Activated naive CD8-positive, alpha-beta T cell treated with anti-CD3 and anti-CD28 coated beads, Interleukin-2, amount 50 U/mL, for 16 hours (primary cell): ENCODE measurements around the gene CYP21A2.

Source experiments
- DNase-seq: peaks from one replicate; pipeline ENCODE4 v3.0.0-alpha.2; 2020; ENCODE audit warnings: low read depth, low spot score

The CYP21A2 gene

DNA sequence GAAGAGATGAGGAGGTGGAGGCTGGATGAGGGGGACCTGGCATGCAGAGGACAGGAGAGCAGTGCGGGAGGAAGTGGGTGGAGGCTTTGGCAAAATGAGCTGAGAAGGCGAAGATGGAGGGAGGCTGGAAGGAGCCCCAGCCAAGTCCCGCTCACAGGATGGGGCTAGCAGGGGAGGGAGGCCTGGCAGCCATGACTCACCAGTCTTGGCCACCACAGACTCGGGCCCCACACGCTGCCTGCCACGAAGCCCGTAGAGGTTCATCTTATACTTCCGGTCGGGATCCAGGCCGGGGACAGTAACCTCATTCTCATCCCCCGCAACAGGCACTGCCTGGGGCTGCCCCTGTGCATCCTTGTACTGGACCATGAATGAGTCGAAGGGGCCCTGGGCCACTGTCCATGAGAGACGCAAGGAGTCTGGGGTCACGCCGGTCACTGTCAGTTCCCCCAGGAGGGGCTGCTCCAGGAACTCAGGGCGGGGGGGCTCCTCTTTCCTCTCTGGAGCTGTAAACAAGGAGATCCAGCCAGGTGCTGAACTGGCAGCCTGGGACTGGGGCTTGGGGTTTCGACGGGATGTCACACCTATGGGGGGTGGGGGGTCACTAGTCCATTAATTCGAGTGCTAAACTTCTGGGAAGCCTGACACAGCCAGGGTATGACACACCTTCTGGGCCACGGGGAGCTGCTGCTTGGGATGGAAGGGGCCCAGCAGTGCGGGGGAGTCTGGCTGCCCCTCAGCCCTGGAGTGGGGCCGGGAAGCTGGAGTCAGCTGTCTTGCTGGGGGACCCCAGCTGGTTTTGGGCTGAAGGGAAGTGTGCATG lies 43.2 kb downstream of the CYP21A2 start:
- DNase-seq, result no peak

DNA sequence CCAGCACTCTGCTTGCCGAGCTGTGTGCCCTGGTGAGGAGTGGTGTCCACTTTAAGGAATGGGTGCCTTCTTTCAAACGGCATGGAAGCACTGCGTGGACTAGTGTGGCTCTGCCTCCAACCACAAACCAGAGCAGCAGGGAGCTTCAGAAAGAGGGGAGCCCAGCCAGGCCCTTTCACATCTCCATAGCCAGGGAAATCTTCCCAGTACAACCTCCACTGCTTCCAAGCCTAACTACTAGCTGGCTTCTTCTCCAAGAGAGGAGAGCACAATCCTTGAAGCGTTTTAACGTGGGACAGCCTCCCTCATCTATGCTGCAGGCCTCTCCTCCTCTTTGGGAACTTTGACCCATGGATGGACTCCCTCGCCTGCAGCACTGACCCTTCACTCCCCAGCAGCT lies 44.3 kb downstream of the CYP21A2 start:
- DNase-seq, result no peak

DNA sequence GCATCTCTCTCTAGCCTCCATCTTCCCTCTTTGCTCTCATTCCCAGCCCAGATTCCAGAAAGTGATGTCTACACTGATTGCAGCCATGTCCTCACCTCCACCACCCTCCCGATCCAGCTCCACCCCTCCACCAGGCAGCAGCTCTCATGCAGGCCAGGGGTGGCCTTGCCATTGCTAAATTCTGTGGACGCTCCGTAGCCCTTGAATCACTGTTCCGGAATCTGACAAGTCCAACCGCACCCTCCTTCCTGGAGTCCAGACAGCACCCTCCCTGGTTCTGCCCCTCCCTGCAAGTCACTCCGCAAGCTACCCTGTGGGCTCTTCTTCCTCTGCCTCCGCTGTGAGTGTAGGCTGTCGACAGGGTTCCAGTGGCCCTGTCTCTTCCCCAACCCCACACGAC lies 44.7 kb downstream of the CYP21A2 start:
- DNase-seq, result no peak

DNA sequence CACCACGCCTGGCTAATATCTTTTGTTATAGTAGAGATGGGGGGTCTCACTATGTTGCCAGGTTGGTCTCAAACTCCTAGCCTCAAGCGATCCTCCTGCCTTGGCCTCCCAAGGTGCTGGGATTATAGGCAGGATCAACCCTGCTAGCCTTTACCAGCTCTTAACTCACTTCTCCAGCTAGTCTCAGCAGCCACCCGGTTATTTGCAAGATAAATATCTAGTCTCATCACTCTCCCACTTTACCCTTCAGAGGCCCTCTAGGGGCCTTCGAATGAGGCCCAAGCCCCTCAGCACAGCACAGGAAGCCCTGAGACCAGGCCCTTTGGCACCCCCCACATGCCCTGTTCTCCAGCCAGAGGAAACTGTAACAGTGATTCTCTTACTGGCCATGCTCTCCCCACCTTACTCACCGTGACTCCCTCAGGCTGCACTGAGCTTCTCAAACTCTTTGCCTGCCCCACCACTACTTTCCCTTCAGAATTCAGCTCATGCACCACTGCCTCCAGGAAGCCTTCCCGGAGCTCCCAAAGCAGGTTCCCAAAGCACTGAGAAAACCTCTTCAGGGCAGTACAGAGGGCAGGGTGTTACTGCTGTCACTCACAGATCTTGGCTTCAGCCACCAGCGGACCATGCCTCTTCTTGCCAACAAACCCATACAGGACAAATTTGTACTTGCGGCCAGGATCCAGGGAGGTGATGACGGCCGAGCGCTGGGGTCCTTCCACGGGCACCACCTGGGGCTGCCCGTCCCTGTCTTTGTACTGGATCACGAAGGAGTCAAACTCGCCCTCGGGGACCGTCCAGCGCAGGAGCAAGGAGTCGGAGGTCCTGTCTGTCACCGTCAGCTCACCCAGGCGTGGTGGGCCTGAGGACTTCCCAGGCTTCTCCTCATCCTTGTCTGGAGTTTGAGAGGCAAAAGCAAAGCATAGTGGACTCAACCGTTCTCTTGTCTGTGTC lies 45.9 kb downstream of the CYP21A2 start:
- DNase-seq, result no peak

DNA sequence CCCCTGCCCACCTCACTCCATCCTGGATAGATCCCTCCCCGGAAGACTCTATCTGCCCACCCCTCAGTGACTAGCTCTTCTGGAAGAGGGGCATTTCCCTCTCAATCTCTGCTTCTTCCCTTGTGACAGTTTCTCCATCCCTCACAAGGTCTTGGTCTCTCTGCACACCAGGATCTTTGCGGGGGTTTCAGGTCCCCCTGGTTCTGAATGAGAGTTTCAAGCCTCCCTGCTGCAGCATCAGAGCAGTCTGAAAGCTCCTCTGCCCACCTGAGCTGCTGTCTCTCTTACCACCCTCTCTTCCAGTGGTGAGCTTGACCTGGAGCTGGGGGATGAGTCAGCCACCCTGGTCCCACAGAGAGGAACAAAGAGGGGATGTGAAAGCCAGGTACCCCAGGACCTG lies 46.6 kb downstream of the CYP21A2 start:
- no peak for DNase-seq

DNA sequence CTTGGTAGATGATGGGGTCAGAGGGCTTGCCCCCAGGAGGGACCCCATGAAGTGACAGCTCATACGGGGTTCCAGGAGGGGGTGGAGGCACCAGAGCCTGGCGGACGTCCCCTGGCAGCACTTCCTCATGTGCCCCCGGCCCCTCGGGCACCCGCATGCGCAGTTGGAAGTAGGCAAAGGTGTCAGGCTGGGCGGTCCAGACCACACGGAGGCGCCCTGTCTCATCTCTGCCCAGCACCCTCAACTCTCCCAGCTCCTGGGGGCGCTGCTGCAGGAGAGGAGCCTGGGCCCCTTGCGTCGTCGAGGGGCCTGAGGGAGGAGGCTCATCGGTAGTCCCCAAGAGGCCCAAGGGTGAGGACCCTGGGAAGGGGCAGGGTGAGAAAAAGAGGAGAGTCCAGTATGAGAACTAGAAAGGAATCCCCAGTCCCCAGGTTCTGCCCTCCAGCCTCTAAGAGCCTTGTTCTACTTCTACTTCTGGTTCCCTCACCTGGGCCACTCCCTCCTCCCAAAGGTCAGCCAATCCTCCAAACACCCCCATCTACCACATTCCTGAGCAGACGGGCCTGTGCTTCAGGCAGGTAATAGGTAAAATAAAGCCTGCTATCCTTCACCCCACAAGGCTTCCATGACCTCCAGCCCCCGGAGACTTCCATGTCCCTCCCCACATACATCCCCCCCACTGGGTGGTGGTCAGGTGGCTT lies 47.7 kb downstream of the CYP21A2 start:
- DNase-seq, result no peak

DNA sequence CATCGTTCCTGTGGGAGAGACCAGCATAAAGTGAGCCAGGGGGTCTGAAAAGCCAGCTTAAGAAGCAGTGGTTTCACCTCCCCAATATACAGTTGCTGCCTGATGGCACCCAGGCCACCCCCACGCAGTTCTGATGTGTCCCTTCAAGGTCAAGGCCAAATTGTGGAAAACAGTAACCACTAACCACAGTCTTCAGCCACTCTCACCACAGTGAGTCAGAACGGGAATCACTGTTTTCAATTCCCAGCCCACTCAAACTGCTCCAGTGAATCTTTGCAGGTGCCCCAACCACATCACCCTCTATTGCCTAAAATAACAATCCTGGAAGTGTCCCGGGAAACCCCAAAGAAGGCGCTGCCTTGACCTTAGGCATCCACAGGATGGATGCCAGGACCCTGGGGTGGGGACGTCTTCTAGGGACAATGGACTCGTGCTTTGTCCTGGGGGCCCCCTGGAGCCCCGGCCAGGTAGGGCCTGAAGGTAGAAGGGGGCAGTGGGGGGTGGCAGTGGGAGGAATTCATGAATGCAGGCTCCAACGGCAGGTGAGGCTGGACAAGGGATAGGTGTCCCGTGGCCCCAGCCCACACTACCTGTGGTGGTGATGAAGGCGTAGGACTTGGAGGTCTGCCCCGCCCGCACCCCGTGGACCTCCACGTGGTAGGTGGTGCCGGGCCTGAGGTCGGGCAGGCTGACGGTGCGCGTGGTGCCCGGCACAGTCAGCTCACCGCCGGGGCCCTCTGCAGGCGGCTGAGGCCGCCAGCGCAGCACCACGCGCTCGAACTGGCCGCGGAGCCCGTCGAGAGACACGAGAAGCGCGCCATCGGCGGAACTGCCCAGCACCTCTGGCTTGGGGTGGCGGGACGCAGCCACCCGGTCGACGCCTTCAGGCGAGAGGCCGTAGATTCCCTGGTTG lies 48.7 kb downstream of the CYP21A2 start:
- no peak for DNase-seq

DNA sequence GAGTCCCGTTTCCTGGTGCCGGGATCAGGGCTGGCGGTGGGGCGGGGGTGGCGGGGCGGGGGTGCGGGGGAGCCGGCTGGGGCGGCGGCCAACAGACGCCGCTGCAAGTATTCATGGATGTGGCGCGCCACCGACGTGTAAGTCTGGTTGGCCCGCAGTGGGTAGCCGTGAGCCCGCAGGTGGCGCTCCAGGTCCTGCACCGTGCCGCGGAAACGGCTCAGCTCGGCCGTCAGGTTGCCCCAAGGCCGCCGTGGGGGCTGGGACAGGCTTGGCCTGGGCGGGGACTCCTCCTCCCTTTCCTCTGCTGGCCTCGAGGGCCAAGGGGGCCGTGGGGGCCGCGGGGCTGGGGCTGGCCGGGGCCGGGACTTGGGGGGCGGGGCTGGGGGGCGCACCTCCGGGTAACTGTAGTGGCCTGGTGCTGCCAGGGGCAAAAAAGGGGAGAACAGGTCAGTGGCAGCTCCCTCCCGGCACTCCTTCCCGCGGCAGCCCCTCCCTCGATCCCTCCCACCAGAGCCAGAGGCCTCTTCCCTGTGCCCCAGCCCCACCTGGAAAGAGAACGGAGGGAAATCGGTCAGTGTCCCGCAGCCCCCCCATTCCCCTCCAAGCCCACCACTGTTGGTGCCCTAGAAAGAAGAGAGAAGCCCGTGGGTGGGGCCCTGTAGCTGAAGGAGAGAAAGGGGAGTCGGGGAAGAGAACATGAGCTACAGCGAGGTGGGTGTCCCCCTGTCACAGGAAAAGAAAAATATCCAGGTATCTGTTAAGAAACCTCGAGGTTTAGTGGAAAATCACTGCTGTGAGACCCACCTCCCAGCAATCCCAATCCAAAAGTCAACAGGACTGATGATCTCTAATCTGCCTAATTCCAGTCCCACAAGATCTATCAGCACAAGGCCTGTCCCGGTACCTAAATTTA lies 49.6 kb downstream of the CYP21A2 start:
- DNase-seq, result peak; percentile 45

DNA sequence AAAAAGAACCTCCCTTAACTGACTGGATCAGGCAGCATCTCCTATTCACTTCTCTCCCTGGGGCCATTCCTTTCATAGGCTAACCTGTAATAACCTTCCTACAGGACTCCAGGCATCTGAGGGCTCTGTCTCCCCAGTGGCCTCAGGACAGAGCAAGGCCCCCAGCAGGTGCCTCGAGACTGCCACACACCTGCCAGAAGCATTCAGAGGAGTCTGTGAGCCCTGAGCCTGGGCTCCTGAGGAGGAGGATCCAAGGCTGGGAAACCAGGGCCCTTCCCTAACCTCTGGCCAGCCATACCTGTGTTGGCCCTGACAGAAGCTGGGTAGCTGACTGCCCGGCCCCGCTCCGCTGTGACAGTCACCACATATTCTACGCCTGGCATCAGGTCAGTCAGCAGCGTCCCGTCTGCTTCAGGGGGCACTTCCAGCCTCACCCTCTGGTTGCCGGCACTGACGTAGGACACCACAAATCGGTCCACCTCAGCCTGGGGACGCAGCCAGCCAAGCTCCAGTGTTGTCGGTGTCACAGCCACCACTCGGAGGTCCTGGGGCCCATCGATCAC lies 50.4 kb downstream of the CYP21A2 start:
- DNase-seq, result no peak

DNA sequence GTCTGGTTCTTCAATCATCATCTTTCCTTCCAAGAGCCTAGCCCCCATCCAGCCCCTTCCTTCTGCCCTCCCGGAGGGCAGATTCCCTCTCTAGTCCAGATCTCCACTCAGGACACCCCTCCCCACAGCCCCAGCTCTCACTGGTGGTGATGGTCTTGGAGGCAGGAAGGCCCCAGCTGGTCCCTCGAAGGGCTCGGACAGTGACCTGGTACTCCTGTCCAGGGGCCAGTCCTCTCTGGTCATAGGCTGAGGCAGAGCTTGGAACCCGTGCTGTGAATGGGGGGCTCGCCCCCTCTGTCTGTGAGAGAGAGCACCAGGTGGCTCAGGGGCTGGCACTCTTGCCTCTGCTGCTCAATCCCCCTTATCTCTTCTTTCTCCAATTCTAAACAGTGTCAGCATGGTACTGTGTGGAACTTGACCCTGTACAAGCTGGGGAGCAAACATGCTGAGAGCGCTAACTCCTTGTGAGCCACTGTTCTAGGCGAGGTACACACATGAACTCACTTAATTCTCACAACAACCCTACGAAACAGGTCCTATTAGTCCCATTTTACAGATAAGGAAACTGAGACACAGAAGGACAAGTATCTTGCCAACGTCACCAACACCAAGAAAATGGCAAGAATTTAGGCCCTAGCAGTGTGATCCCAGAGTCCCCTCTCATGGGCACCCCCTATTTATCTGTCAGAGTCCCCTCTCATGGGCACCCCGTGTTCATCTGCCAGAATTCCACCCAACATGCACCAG lies 51.0 kb downstream of the CYP21A2 start:
- DNase-seq, result no peak
